ENCODE data around the gene HBEGF. TPM values are rescaled to one million over a fixed set of nuclear protein-coding genes. Genes with fewer than 3 reads are reported as not detected.

The HBEGF gene
- total RNA-seq, 1 experiment from 2014 or later = 3.5 TPM

DNA sequence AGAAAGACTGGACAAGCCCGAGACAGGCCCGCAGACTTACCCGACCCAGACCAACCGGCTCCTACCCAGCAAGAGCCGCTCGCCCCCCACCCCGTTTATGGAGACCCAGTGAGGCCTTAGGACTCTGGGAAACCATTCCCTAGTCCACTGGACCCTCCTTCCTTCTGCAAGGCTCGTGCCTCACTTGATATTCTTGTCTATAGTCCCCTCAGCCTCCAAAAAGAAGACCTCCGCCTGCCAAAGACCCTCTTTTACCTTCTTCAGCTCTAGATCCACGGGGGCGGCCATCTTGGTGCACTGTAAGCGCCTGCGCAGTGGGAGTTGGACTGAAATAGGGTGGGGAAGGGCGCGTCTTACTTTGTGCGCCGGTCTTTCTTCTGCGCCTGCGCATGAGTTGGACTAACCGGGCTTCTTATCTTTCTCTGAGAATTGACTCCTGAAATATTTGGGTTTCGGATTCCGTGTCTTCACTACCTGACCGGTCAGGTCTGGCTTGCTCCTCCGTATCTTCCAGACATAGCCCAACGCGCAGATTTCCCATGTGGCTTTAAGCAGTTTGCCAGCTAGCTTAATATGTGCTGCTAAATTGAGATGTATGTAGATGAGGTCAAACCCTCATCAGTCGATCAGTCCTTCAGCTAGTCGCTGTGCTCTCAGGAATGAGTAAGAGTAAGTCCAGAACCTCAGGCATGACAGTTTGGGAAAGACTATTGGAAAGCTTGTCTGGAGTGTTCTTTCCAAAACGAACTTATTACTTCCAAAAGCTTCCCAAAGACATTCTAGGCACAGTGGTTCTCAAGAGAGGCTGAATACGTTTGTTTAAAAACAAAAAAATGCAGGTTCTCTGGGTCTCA, 43.4 kb downstream of the HBEGF start, which contains the start of gene PFDN1:
TSS of gene PFDN1 (minus strand) at position 316 of the 854 bp plus-strand sequence. CDS start at position 288, 28 bp downstream.
- DNase-seq (ENCODE audit: low read depth) = peak; percentile 91

DNA sequence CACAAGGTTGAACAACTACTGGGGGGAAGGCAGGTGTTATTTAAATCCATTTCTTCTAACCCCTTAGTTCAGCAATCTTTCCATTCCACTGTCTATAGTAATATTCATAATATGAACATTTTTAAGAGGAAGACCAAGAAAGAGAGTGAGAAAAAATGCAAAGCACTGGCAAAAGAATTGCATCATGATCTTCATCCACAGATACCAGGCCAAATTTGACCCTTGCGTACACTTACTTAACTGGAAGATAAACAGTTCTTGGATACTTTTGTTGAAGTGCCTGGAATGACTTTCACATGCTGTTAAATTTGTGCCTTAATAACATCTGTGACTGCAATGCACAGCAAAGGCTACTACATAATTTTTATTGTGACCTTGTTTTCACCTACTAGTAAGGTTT, 45.3 kb downstream of the HBEGF start:
- no peak for DNase-seq (ENCODE audit: low read depth)

DNA sequence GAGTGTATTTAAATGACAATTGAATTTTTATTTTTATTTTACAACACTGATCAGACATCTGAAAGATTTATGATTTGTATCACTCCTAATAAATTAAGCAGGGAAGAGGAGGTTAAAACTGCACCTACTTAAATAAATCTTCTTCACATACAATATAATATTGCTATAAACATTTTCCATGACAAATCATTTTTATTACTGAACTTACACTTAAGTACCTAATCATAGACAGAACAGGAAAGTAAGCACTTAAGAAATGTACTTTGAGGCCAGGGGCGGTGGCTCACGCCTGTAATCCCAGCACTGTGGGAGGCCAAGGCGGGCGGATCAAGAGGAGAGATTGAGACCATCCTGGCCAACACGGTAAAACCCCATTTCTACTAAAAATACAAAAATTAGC, 47.3 kb downstream of the HBEGF start:
- no peak for DNase-seq (ENCODE audit: low read depth)

DNA sequence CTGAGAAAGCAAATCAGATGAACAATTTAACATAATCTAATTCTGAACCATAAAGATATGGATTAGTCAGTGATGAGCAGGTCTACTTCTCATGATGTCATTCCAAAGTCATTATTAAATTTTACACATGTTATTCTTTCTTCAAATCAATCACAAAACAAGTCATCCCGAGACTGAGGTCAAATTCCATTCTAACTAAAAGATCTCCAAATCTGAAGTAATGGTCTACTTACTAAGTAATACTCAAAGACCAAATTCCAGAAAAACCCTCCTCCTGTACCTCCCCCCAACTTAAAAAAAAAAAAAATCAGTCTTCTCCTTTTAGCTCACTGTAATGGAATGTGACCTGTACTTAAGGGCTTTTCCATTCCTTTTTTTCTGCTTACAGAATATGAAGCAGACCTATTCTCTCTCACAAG, 48.2 kb downstream of the HBEGF start:
- DNase-seq (ENCODE audit: low read depth) = peak; percentile 17

DNA sequence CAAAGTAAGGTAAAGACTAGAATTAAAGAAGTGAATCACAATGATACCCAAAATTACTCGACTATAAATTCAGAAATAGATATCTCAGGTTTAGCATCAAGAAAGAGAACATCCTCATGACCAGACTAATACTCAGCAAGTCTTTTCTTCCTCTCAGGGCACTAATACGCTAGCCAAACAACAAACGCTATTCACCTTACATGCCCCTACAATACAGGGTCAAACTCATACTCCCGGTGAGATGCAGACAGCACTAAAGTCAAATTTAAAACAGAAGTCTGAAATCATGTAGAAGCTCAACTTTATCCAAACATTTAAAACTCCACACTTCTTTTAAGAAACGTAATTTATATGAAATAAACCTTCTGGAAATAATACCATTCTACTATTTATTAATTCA, 49.1 kb downstream of the HBEGF start:
- DNase-seq (ENCODE audit: low read depth) = no peak

DNA sequence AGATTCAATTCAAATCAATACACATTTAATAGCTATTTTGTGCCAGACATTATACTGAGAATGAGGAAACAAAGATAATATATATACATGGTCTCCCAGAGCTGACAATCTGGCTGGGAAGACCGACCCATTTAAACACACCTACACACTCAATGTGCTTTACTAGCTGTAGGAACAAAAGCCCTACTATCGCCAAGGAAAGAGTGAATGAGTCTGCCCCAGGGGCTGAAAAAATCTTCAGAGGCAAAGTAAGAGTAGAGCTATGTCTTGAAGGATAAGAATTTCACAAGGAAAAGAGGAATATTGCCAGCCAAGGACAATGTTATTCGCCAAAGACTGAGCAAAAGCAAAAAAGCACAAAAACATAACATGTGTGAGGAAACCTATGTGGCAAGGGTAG, 50.1 kb downstream of the HBEGF start:
- no peak for DNase-seq (ENCODE audit: low read depth)

DNA sequence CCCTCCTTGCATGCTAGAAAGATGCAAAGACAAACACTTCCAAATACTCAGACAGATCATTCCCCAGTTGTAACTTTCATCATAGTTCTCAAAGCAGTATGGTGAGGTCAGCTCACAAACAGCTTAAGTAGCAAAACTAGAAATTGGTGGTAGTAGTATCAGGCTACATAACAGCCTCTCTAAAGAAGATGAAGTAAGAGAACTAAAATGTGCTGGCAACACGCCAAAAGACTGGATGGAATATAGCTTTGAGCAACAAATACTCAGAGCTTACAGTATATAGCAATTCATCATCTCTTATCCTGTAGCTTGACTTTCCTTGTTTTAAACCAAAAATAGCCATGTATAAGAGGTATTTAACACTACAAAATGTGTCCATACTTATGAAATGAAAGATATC, 51.0 kb downstream of the HBEGF start:
- DNase-seq (ENCODE audit: low read depth) = peak; percentile 85

DNA sequence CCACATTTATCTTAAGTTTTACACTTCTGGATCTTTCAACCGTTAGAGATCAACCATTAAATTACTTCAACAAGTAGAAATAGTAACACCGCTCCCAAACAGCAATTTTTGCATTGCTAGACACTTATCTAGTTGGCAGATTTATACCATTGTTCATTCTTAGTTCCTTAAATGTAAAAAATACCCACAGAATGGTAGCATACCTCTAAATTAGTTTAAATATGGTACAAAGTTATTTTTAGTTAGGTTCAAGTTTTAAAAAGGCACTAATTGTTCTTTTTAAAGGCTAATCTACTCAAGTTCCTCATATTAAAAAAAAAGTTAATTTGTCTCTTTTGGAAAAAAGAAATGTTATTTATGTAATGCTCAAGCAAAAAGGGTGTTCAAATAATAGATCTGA, 51.6 kb downstream of the HBEGF start:
- DNase-seq (ENCODE audit: low read depth) = no peak

GRCh38 chr5:140293849-140294100, 52.6 kb downstream of the HBEGF start:
- no peak for DNase-seq (ENCODE audit: low read depth)

DNA sequence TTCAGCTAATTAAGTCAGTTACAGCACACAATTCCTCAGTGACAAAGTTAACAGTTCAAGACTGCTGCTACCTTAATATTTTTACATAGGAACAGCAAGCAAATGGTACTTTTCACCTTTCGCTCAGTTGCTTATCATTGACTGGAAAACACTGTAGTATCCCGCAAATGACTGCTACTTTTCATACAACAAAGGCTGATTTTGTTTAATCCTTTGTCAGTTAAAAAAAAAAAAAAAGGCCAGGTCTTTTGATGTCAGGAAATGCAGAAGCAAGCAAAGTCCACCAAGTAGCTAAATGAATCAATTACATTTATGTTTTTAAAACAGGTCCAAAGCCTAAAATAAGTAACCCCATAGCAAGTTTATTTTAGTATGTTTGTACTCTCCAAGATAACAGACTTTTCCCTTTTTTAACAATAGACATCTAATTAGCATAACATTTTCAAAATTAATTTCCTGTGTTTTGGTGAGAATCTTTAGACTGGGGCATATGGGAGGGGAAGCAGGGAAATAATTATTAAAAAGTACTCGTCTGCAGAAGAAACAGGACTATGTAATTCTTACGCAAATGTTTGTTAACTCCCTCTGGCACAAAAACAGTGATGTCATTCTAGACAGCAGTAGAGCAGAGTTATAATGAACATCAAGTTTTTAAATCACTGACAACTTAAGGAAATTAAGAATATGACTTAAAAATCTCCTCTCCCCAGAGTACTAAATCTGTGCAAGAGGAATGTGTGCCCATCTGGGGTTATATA, 53.1 kb downstream of the HBEGF start:
- no peak for DNase-seq (ENCODE audit: low read depth)

- no peak for DNase-seq (ENCODE audit: low read depth)
Measured at GRCh38 chr5:140292212-140293036, 54.0 kb downstream of the HBEGF start.

- no peak for DNase-seq (ENCODE audit: low read depth)
Measured at GRCh38 chr5:140287801-140288521, 58.4 kb downstream of the HBEGF start.

- no peak for DNase-seq (ENCODE audit: low read depth)
Measured at GRCh38 chr5:140286424-140286823, 60.0 kb downstream of the HBEGF start.

DNA sequence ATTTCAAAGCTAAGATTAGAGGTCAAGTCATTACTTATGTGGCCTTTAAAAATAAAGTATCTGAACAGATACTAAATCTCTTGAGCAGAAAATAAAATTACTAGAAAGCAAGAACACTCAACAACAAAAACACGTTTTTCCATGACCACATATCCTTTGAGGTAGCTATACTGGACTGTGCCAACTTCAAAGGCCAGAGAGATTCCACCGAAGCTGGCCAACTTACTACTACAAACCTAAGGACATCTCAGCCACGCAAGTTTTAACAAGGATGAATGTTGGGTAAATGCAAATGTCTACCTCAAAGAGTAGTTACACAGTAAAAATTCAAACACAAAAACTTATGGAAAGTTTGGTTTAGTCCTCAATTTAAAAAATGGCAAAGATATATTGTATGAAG, 62.4 kb downstream of the HBEGF start:
- no peak for DNase-seq (ENCODE audit: low read depth)

Other genes starting within 250 kb of the HBEGF start
- gene PURA, start 232.5 kb downstream of the HBEGF start, total RNA-seq (2014; rRNA removed; shearing (Covaris generic)) = 9.0 and 10.0 TPM in 2 replicates
- gene IGIP, start 220.7 kb downstream of the HBEGF start, total RNA-seq (2014; rRNA removed; shearing (Covaris generic)) = 4.3 and 5.2 TPM in 2 replicates
- 22.4 and 29.1 TPM in 2 replicates for gene CYSTM1, start 171.4 kb downstream of the HBEGF start, total RNA-seq (2014; rRNA removed; shearing (Covaris generic))
- gene PFDN1, start 43.5 kb downstream of the HBEGF start, total RNA-seq (2014; rRNA removed; shearing (Covaris generic)) = 86.1 and 114 TPM in 2 replicates
- not detected in 2 replicates for gene SLC4A9, start 13.6 kb upstream of the HBEGF start, total RNA-seq (2014; rRNA removed; shearing (Covaris generic))
- gene ANKHD1, start 55.2 kb upstream of the HBEGF start, total RNA-seq (2014; rRNA removed; shearing (Covaris generic)) = 31.4 and 35.2 TPM in 2 replicates
- gene EIF4EBP3, start 201.1 kb upstream of the HBEGF start, total RNA-seq (2014; rRNA removed; shearing (Covaris generic)) = not detected in 2 replicates
- gene SRA1, start 210.9 kb upstream of the HBEGF start, total RNA-seq (2014; rRNA removed; shearing (Covaris generic)) = 47.7 and 57.1 TPM in 2 replicates
- gene APBB3, start 218.0 kb upstream of the HBEGF start, total RNA-seq (2014; rRNA removed; shearing (Covaris generic)) = 2.3 and 5.0 TPM in 2 replicates
- gene SLC35A4, start 218.2 kb upstream of the HBEGF start, total RNA-seq (2014; rRNA removed; shearing (Covaris generic)) = 20.8 and 23.7 TPM in 2 replicates

All from RPMI7951 (cell line).